ENCODE results near the gene CLCN6.

Gene CLCN6

DNA sequence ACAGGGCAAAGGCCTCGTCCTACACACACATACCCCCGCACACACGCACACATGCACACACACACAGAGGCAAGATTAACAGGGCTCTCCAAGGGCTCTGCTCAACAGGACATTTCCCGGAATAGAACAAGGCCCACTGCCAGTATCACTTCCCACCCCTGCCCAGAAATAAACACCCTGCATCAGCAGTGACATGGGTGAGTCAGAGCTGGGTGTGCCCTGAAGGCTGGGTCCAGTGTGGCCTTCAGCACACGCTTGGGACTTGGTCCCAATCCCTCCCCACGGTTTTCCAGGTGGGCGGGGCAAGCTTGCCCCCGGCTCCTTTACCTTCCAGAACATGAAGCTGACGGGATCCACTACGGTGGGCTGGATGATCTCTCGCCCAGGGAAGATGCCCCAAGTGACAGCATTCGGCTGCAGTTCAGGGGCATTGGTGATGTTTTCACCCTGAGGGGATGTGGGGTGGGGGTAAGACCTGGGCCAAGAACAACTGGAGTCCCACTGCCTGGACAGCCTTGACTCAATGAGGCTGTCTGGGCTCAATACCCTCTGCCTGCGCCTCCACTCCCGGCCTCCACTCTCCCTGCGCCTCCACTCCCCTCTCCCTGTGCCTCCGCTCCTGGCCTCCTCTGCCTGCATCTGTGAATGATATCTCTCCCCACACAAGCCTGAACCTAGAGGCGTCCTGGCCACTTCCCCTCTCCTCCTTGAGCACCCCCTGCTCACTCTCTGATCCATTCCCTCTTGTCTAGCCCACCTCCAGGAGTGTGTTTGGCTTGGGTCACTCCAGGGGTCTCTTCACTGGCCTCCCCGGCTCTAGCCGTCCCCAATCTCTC lies 14.9 kb upstream of the CLCN6 start:
- Histone ChIP-seq H3K4me1 (no peaks in the 10 kb centered on the region), H3K4me3 (ENCODE audit: low read depth, low read length) (no peak overlapping the region), H3K27me3 (no peaks in the 10 kb centered on the region), H3K9me3 (no peaks in the 10 kb centered on the region), H3K36me3 (no peaks in the 10 kb centered on the region)
- no peak for DNase-seq
- TF ChIP-seq, protein P1, sequence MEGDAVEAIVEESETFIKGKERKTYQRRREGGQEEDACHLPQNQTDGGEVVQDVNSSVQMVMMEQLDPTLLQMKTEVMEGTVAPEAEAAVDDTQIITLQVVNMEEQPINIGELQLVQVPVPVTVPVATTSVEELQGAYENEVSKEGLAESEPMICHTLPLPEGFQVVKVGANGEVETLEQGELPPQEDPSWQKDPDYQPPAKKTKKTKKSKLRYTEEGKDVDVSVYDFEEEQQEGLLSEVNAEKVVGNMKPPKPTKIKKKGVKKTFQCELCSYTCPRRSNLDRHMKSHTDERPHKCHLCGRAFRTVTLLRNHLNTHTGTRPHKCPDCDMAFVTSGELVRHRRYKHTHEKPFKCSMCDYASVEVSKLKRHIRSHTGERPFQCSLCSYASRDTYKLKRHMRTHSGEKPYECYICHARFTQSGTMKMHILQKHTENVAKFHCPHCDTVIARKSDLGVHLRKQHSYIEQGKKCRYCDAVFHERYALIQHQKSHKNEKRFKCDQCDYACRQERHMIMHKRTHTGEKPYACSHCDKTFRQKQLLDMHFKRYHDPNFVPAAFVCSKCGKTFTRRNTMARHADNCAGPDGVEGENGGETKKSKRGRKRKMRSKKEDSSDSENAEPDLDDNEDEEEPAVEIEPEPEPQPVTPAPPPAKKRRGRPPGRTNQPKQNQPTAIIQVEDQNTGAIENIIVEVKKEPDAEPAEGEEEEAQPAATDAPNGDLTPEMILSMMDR (IDR thresholded peaks at IDR 0.05; ENCODE audit: low read depth, low read length) = no peak

DNA sequence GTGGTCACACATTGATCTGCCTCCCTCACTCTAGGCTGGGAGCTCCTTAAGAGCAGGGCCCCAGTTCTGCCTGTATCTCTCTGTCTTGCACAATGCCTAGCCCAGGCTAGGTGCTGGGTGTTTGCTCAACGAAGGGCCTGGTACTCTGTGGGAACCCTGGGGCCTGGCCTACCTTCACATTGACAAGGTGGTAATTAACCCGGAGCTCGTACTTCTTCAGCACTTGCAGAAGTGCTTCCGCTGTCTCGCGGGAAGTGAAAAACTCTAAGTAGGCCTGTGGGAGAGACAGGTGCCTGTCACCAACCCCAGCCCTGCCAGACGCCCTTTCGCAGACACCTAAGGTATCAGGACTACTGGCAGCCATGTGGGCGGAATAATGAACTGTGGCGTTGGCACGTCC lies 13.9 kb upstream of the CLCN6 start:
- Histone ChIP-seq H3K36me3 (no peaks in the 10 kb centered on the region), H3K27me3 (no peaks in the 10 kb centered on the region), H3K4me3 (ENCODE audit: low read depth, low read length) (no peak overlapping the region), H3K9me3 (no peaks in the 10 kb centered on the region), H3K4me1 (no peaks in the 10 kb centered on the region)
- DNase-seq = no peak
- TF ChIP-seq, protein P1 (IDR thresholded peaks at IDR 0.05; ENCODE audit: low read depth, low read length) = no peak

DNA sequence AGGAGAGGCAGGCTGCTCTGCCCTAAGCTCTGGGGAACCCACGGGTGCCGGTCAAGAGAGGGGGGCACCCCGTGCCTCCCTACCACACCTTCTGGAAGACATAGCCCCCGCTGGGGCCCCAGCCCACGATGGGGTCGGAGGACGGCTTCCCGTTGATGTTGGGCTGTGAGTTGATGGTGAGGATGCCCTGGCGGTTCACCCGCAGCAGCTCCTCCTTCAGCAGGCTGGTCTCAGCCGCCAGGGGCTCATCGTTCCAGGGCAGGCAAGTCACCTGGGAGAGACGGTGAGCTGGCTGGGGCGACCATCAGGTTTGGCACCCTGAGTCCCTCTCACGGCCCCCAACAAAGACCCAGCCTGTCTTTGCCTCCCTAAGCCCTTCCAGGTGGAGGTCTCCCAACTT lies 12.2 kb upstream of the CLCN6 start:
- Histone ChIP-seq H3K36me3 (no peaks in the 10 kb centered on the region), H3K9me3 (no peaks in the 10 kb centered on the region), H3K4me1 (no peaks in the 10 kb centered on the region), H3K4me3 (ENCODE audit: low read depth, low read length) (no peak overlapping the region), H3K27me3 (no peaks in the 10 kb centered on the region)
- DNase-seq = no peak
- TF ChIP-seq, protein P1 (IDR thresholded peaks at IDR 0.05; ENCODE audit: low read depth, low read length) = no peak

DNA sequence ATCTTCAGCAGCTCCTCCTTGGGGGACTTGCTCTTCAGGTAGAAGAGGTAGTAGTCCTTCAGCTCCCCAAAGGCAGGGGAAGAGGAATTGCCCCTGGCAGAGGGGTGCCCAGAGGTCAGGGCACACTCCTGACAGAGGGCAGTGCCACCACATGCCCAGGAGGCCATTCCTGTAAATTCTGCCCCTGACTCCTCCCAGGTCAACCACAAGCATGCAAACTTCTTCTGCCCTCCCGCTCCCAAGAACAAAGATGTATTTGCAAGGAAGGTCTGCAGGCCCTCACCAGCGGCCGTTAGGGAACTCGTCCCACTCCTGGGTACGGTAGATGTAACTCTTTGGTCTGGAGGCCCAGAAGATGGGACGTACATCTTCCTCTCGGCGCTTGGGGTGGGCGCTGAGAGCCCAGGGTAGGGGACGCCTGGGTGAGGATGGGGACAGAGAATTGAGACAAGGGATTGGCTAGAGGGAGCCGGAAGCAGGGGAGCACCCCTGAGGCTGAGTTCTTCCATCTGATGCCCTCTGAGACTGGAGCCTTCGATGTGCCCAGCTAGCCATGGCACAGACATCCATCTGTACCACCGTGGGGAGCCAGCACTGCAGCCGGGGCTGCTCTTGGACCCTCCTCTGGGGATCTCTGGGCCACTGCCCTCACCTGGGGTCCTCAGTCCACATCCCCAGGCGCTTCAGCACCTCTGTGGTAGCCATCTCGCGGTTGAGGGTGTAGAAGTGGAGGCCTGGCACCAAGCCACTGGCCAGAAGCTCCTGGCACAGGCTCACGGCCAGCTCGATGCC lies 11.3 kb upstream of the CLCN6 start:
- no peaks in the 10 kb centered on the region for H3K36me3 ChIP-seq
- no peak overlapping the region for H3K4me3 ChIP-seq (ENCODE audit: low read depth, low read length)
- DNase-seq = no peak
- TF ChIP-seq, protein P1 (IDR thresholded peaks at IDR 0.05; ENCODE audit: low read depth, low read length) = no peak
- H3K4me1 ChIP-seq = no peaks in the 10 kb centered on the region
- no peaks in the 10 kb centered on the region for H3K27me3 ChIP-seq
- H3K9me3 ChIP-seq = no peaks in the 10 kb centered on the region

DNA sequence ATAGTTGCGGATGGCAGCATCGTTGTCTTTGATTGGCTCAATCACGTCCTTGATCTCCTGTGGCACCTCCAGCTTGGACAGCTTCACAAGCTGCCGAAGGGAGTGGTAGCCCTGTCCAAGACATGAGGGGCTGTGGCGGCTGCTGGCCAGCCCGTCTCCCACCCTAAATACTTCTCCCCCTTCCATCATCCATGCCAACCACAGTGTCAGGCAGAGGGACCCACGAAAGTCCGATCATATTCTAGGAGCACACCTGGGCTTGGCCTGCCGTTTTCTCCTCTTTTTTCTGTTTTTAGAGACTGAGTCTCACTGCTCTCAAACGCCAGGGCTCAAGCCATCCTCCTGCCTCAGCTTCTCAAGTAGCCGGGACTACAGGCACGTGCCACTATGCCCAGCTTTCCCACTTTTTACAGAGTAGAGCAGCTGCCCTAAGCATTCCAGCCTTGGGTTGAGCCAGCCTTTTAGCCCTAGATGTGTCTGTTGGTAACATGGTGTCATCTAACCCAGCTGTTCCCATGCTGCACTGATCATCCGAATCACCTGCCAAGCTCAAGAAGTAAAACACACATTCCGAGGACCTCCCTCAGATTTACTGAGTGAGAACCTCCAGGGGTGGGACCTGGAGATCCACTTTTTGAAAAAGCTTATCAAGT lies 10.6 kb upstream of the CLCN6 start:
- H3K4me1 ChIP-seq = no peaks in the 10 kb centered on the region
- no peak overlapping the region for H3K4me3 ChIP-seq (ENCODE audit: low read depth, low read length)
- DNase-seq = no peak
- H3K36me3 ChIP-seq = no peaks in the 10 kb centered on the region
- no peaks in the 10 kb centered on the region for H3K9me3 ChIP-seq
- no peaks in the 10 kb centered on the region for H3K27me3 ChIP-seq
- TF ChIP-seq, protein P1 (IDR thresholded peaks at IDR 0.05; ENCODE audit: low read depth, low read length) = no peak
